Trophoblast cell (in vitro differentiated cells and primary cell): ENCODE measurements around the gene SPTA1.

Source experiments
- DNase-seq, 2 donors: peaks; one replicate each; pipeline ENCODE4 v3.0.0-alpha.2; 2016
- H2AFZ ChIP-seq: 2 replicates; pipeline ENCODE4 v1.6.1; 2013; ENCODE audit warnings: low read length, moderate library complexity, mild to moderate bottlenecking; ENCODE audit not compliant: insufficient read depth, poor library complexity
- H2AK5ac ChIP-seq: 2 replicates; pipeline ENCODE4 v1.6.1; 2013; ENCODE audit warnings: mild to moderate bottlenecking, low read length
- H2BK120ac ChIP-seq: 2 replicates; pipeline ENCODE4 v1.6.1; 2013; ENCODE audit warnings: low read length, mild to moderate bottlenecking, moderate library complexity; ENCODE audit not compliant: insufficient read depth, poor library complexity
- H2BK12ac ChIP-seq: 2 replicates; pipeline ENCODE4 v1.6.1; 2013; ENCODE audit warnings: mild to moderate bottlenecking, low read length, moderate library complexity
- H2BK5ac ChIP-seq: 2 replicates; pipeline ENCODE4 v1.6.1; 2013; ENCODE audit warnings: low read length, low read depth, moderate library complexity, mild to moderate bottlenecking; ENCODE audit not compliant: poor library complexity
- H3K14ac ChIP-seq: 2 replicates; pipeline ENCODE4 v1.6.1; 2013; ENCODE audit warnings: mild to moderate bottlenecking, low read length
- H3K18ac ChIP-seq: 2 replicates; pipeline ENCODE4 v1.6.1; 2013; ENCODE audit warnings: mild to moderate bottlenecking, low read length
- H3K23ac ChIP-seq: 2 replicates; pipeline ENCODE4 v1.6.1; 2013; ENCODE audit warnings: low read length
- H3K27ac ChIP-seq: 2 replicates; pipeline ENCODE4 v1.5.1; 2013; ENCODE audit warnings: low read depth, mild to moderate bottlenecking, inconsistent platforms, low read length, moderate library complexity
- H3K27me3 ChIP-seq: 2 replicates; pipeline ENCODE4 v1.6.1; 2013; ENCODE audit warnings: inconsistent platforms, mild to moderate bottlenecking, low read length, moderate library complexity; ENCODE audit not compliant: insufficient read depth
- H3K36me3 ChIP-seq, 2 experiments: 1 replicate in 1 of 2; 2 replicates in 1 of 2; pipeline ENCODE4 v1.6.1; 2013; ENCODE audit warnings: low read length in 2 of 2, mild to moderate bottlenecking in 2 of 2, moderate library complexity in 1 of 2; ENCODE audit not compliant: insufficient read depth in 2 of 2, control insufficient read depth in 1 of 2
- H3K4ac ChIP-seq: 2 replicates; pipeline ENCODE4 v1.6.1; 2013; ENCODE audit warnings: low read depth, mild to moderate bottlenecking, low read length, moderate library complexity
- H3K4me1 ChIP-seq, 2 experiments: 1 replicate in 1 of 2; 2 replicates in 1 of 2; pipeline ENCODE4 v1.6.1; 2013; ENCODE audit warnings: low read length in 2 of 2, mild to moderate bottlenecking in 2 of 2, moderate library complexity in 1 of 2; ENCODE audit not compliant: insufficient read depth in 2 of 2, control insufficient read depth in 1 of 2
- H3K4me2 ChIP-seq: 2 replicates; pipeline ENCODE4 v1.6.1; 2013; ENCODE audit warnings: inconsistent platforms, mild to moderate bottlenecking, low read length, moderate library complexity
- H3K4me3 ChIP-seq: 2 replicates; pipeline ENCODE4 v1.5.1; 2013; ENCODE audit warnings: mild to moderate bottlenecking, low read depth, low read length, inconsistent platforms
- H3K79me1 ChIP-seq: one replicate; pipeline ENCODE4 v1.6.1; 2013; ENCODE audit warnings: low read length
- H3K79me2 ChIP-seq: 2 replicates; pipeline ENCODE4 v1.6.1; 2013; ENCODE audit warnings: low read length, mild to moderate bottlenecking; ENCODE audit not compliant: control insufficient read depth, insufficient read depth, poor library complexity
- H3K9ac ChIP-seq: 2 replicates; pipeline ENCODE4 v1.6.1; 2013; ENCODE audit warnings: mild to moderate bottlenecking, low read length
- H3K9me3 ChIP-seq: 2 replicates; pipeline ENCODE4 v1.6.1; 2013; ENCODE audit warnings: low read depth, mild to moderate bottlenecking, control low read depth, inconsistent platforms, low read length; ENCODE audit not compliant: insufficient read depth
- H4K12ac ChIP-seq: 2 replicates; pipeline ENCODE4 v1.6.1; 2013; ENCODE audit warnings: low read depth, mild to moderate bottlenecking, low read length, moderate library complexity
- H4K8ac ChIP-seq: 2 replicates; pipeline ENCODE4 v1.6.1; 2013; ENCODE audit warnings: low read depth, mild to moderate bottlenecking, low read length, moderate library complexity
- H4K91ac ChIP-seq: one replicate; pipeline ENCODE4 v1.6.1; 2013; ENCODE audit warnings: low read depth, mild to moderate bottlenecking, low read length, moderate library complexity
- WGBS: extraction: QIAGEN DNeasy Blood & Tissue Kit; methylation state at CpG from one replicate; pipeline ENCODE4 v1.1.7; 2013; ENCODE audit warnings: missing lambda C conversion rate; ENCODE audit not compliant: insufficient read length, insufficient coverage; ENCODE audit errors: extremely low coverage; 5-methylcytosine and 5-hydroxymethylcytosine counted together

The SPTA1 gene

DNA sequence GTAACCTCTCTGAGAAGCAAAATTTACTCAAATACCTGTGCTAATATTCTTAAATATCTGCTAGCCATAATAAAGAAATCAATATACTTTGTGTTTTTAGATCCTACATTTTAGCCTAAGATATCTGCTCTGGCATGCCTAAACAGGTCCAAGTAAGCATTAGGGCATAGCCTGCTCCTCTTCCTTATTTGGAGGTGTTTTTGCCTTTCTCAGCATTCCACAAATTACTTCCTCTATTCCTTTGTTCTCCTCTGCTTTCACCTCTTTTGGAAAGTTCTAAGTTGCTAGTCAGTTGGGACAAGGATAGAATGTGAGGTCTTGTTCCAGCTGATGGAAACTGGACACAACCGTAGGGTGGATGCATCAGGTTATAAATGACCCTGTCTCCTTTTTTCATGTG, 99.6 kb downstream of the SPTA1 start:
- no peak overlapping the region for H3K9ac ChIP-seq
- H4K8ac ChIP-seq = no peak overlapping the region
- no peak for DNase-seq
- no peak overlapping the region for H3K18ac ChIP-seq
- no peak overlapping the region for H3K4me2 ChIP-seq
- H3K4me3 ChIP-seq = no peak overlapping the region
- H3K14ac ChIP-seq = no peak overlapping the region
- no peaks in the 10 kb centered on the region for H3K36me3 ChIP-seq
- H2AFZ ChIP-seq = no peak overlapping the region
- no peaks in the 10 kb centered on the region for H3K4me1 ChIP-seq
- H2BK12ac ChIP-seq = no peak overlapping the region
- H3K23ac ChIP-seq = no peak overlapping the region
- H3K79me2 ChIP-seq = no peaks in the 10 kb centered on the region
- no peak overlapping the region for H2BK120ac ChIP-seq
- H4K12ac ChIP-seq = no peak overlapping the region
- H3K27me3 ChIP-seq = no peaks in the 10 kb centered on the region
- H3K79me1 ChIP-seq = no peaks in the 10 kb centered on the region
- no peak overlapping the region for H2AK5ac ChIP-seq
- H4K91ac ChIP-seq = no peak overlapping the region
- H3K9me3 ChIP-seq = peaks cover 2% of the 10 kb centered on the region
- no CpG with 5 or more reads among the region's 1 CpG for WGBS
- H3K4ac ChIP-seq = no peak overlapping the region
- no peak overlapping the region for H3K27ac ChIP-seq
- H2BK5ac ChIP-seq = no peak overlapping the region

DNA sequence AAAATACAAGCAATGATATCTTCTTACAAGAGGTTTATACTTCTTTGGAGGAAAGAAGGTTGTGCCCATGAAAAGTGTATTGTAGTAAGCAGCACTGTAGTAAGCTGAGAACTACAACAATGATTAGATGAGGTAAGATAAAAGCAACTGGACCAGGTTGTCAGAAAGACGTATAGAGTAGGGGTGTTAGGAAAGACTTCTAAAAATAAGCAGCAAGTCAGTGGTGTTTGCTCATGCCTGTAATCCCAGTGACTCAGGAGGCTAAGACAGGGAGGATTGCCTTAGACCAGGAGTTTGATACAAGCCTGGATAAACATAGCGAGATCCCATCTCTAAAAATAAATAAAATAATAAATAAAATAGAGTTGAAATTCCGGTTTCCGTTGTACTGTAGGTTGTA, 102.6 kb downstream of the SPTA1 start:
- Histone ChIP-seq H3K36me3 (no peaks in the 10 kb centered on the region), H3K14ac (no peak overlapping the region), H2BK120ac (no peak overlapping the region), H3K18ac (no peak overlapping the region), H3K9me3 (peaks cover 2% of the 10 kb centered on the region), H3K79me1 (no peaks in the 10 kb centered on the region), H3K4ac (no peak overlapping the region), H3K23ac (no peak overlapping the region), H3K4me3 (no peak overlapping the region), H4K91ac (no peak overlapping the region), H3K27ac (no peak overlapping the region), H4K8ac (no peak overlapping the region), H3K4me2 (no peak overlapping the region), H3K9ac (no peak overlapping the region), H2AFZ (no peak overlapping the region), H3K27me3 (no peaks in the 10 kb centered on the region), H3K79me2 (no peaks in the 10 kb centered on the region), H3K4me1 (no peaks in the 10 kb centered on the region), H4K12ac (no peak overlapping the region), H2BK12ac (no peak overlapping the region), H2BK5ac (no peak overlapping the region), H2AK5ac (no peak overlapping the region)
- no peak for DNase-seq
- WGBS = no CpG with 5 or more reads among the region's 4 CpGs

DNA sequence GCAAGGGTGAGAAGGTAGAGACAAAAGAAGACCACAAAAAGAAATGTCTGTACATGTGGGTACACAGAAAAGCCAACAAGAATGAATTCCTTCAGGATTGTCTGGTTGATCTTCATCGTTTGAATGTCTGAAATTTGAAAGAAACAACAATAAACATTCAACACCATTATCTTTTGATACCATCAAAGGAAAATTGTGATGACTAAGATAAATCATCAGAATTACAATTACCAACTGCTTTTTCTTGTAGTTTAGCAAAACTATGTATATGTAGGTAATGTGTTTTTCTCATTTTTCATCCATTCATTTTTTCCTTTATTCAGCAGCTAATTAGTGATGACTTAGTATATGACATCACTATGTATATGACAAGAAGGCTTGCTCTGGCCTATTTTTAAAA, 106.8 kb downstream of the SPTA1 start, which contains the start of gene OR10X1:
Gene OR10X1, minus strand, starts transcription at position 167 of the 400 bp plus-strand sequence. Its CDS starts 0 bp downstream, at position 167.
- peak in 1 of 2 donors; percentile 15 for DNase-seq
- no peak within 1 kb of the TSS for H2AK5ac ChIP-seq
- H2AFZ ChIP-seq = no peak within 1 kb of the TSS
- H3K14ac ChIP-seq = no peak within 1 kb of the TSS
- H3K36me3 ChIP-seq = no peaks in the 10 kb centered on the region
- no peak within 1 kb of the TSS for H4K8ac ChIP-seq
- H3K9ac ChIP-seq = no peak within 1 kb of the TSS
- H2BK12ac ChIP-seq = no peak within 1 kb of the TSS
- H3K4ac ChIP-seq = no peak within 1 kb of the TSS
- no peaks in the 10 kb centered on the region for H3K79me2 ChIP-seq
- H3K4me3 ChIP-seq = no peak within 1 kb of the TSS
- H2BK120ac ChIP-seq = no peak within 1 kb of the TSS
- no peak within 1 kb of the TSS for H3K23ac ChIP-seq
- H4K12ac ChIP-seq = no peak within 1 kb of the TSS
- H4K91ac ChIP-seq = no peak within 1 kb of the TSS
- no peaks in the 10 kb centered on the region for H3K79me1 ChIP-seq
- H3K4me1 ChIP-seq = no peaks in the 10 kb centered on the region
- no peak within 1 kb of the TSS for H3K18ac ChIP-seq
- no peak within 1 kb of the TSS for H2BK5ac ChIP-seq
- no CpG with 5 or more reads among the region's 1 CpG for WGBS
- H3K27ac ChIP-seq = no peak within 1 kb of the TSS
- H3K9me3 ChIP-seq = no peaks in the 10 kb centered on the region
- no peaks in the 10 kb centered on the region for H3K27me3 ChIP-seq
- no peak within 1 kb of the TSS for H3K4me2 ChIP-seq

DNA sequence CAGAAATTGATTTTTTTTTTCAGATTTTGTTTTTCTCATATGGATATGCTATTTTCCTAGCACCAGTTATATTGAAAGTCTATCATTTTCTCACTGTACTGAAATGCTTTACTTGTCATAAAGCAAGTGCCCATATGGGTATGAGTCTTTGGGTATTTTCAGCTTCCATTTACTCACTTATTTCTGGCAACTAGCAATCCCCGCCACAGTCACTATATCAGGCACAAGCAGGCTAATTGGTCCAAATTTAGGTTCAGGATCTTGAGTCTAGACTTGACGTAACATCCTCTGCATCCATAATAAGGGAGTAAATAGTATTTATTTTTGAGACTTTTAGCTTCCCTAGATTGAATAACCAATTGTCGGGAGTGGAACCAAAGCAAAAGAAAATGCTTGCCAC, 109.0 kb downstream of the SPTA1 start:
- Histone ChIP-seq H2AFZ (no peak overlapping the region), H2BK120ac (no peak overlapping the region), H3K9me3 (no peaks in the 10 kb centered on the region), H3K4me2 (no peak overlapping the region), H3K27me3 (no peaks in the 10 kb centered on the region), H3K79me2 (no peaks in the 10 kb centered on the region), H2BK12ac (no peak overlapping the region), H3K23ac (no peak overlapping the region), H3K27ac (no peak overlapping the region), H4K8ac (no peak overlapping the region), H3K9ac (no peak overlapping the region), H3K36me3 (no peaks in the 10 kb centered on the region), H2BK5ac (no peak overlapping the region), H3K79me1 (no peaks in the 10 kb centered on the region), H3K4me1 (no peaks in the 10 kb centered on the region), H3K4ac (no peak overlapping the region), H4K91ac (no peak overlapping the region), H2AK5ac (no peak overlapping the region), H3K18ac (no peak overlapping the region), H3K14ac (no peak overlapping the region), H3K4me3 (no peak overlapping the region), H4K12ac (no peak overlapping the region)
- no CpG with 5 or more reads among the region's 3 CpGs for WGBS
- DNase-seq = no peak
